IPS-18a (cell line): ENCODE data around the gene LEMD3.

Source experiments
- H3K27ac ChIP-seq: one replicate; pipeline ENCODE4 v1.5.1; 2013; ENCODE audit warnings: low read length
- H3K27me3 ChIP-seq: one replicate; pipeline ENCODE4 v1.6.1; 2013; ENCODE audit warnings: mild to moderate bottlenecking, low read length; ENCODE audit not compliant: control insufficient read depth, insufficient read depth
- H3K36me3 ChIP-seq: one replicate; pipeline ENCODE4 v1.6.1; 2013; ENCODE audit warnings: low read depth, low read length; ENCODE audit not compliant: control insufficient read depth
- H3K4me1 ChIP-seq: one replicate; pipeline ENCODE4 v1.6.1; 2013; ENCODE audit warnings: low read depth, low read length; ENCODE audit not compliant: control insufficient read depth
- H3K4me3 ChIP-seq: one replicate; pipeline ENCODE4 v1.5.1; 2013; ENCODE audit warnings: low read length
- H3K9ac ChIP-seq: one replicate; pipeline ENCODE4 v1.6.1; 2013; ENCODE audit warnings: mild to moderate bottlenecking, low read length, moderate library complexity
- H3K9me3 ChIP-seq: one replicate; pipeline ENCODE4 v1.6.1; 2013; ENCODE audit warnings: low read depth, low read length; ENCODE audit not compliant: control insufficient read depth

The LEMD3 gene

GRCh38 chr12:65147312-65147905 is 22.0 kb upstream of the LEMD3 start:
- H3K27ac ChIP-seq, result no peak overlapping the region
- H3K9ac ChIP-seq, result no peak overlapping the region
- H3K4me3 ChIP-seq, result no peak overlapping the region
- H3K9me3 ChIP-seq, result no peaks in the 10 kb centered on the region
- H3K27me3 ChIP-seq, result no peaks in the 10 kb centered on the region
- H3K36me3 ChIP-seq, result no peaks in the 10 kb centered on the region
- H3K4me1 ChIP-seq, result no peaks in the 10 kb centered on the region

- Histone ChIP-seq H3K4me1 (no peaks in the 10 kb centered on the region), H3K27ac (no peak overlapping the region), H3K27me3 (peaks cover 4% of the 10 kb centered on the region), H3K9ac (no peak overlapping the region), H3K36me3 (no peaks in the 10 kb centered on the region), H3K9me3 (no peaks in the 10 kb centered on the region), H3K4me3 (no peak overlapping the region)
Observed at GRCh38 chr12:65152012-65152411, 17.4 kb upstream of the LEMD3 start.

GRCh38 chr12:65152596-65152995 is 16.8 kb upstream of the LEMD3 start:
- Histone ChIP-seq H3K9ac (no peak overlapping the region), H3K9me3 (no peaks in the 10 kb centered on the region), H3K27me3 (peaks cover 4% of the 10 kb centered on the region)

GRCh38 chr12:65155784-65156183 is 13.6 kb upstream of the LEMD3 start:
- no peaks in the 10 kb centered on the region for H3K4me1 ChIP-seq
- H3K9me3 ChIP-seq, result no peaks in the 10 kb centered on the region
- H3K36me3 ChIP-seq, result no peaks in the 10 kb centered on the region
- no peak overlapping the region for H3K4me3 ChIP-seq
- no peak overlapping the region for H3K9ac ChIP-seq
- H3K27me3 ChIP-seq, result peaks cover 4% of the 10 kb centered on the region
- H3K27ac ChIP-seq, result no peak overlapping the region

More at GRCh38 chr12:65152596-65152995, 16.8 kb upstream of the LEMD3 start:
- H3K36me3 ChIP-seq, result no peaks in the 10 kb centered on the region
- no peaks in the 10 kb centered on the region for H3K4me1 ChIP-seq
- H3K27ac ChIP-seq, result no peak overlapping the region
- H3K4me3 ChIP-seq, result no peak overlapping the region

GRCh38 chr12:65156366-65156841 is 13.0 kb upstream of the LEMD3 start:
- H3K27ac ChIP-seq, result no peak overlapping the region
- H3K4me1 ChIP-seq, result no peaks in the 10 kb centered on the region
- no peaks in the 10 kb centered on the region for H3K36me3 ChIP-seq
- no peak overlapping the region for H3K4me3 ChIP-seq
- H3K27me3 ChIP-seq, result peaks cover 4% of the 10 kb centered on the region
- H3K9ac ChIP-seq, result no peak overlapping the region
- no peaks in the 10 kb centered on the region for H3K9me3 ChIP-seq

- Histone ChIP-seq H3K27me3 (peaks cover 4% of the 10 kb centered on the region), H3K4me1 (no peaks in the 10 kb centered on the region), H3K36me3 (no peaks in the 10 kb centered on the region), H3K9ac (no peak overlapping the region), H3K4me3 (no peak overlapping the region), H3K9me3 (no peaks in the 10 kb centered on the region), H3K27ac (no peak overlapping the region)
Observed at GRCh38 chr12:65157091-65157490, 12.3 kb upstream of the LEMD3 start.

GRCh38 chr12:65162609-65163008 is 6.8 kb upstream of the LEMD3 start:
- Histone ChIP-seq H3K27ac (no peak overlapping the region), H3K27me3 (no peaks in the 10 kb centered on the region), H3K4me3 (no peak overlapping the region), H3K9ac (no peak overlapping the region), H3K36me3 (no peaks in the 10 kb centered on the region), H3K9me3 (no peaks in the 10 kb centered on the region), H3K4me1 (no peaks in the 10 kb centered on the region)

- Histone ChIP-seq H3K27ac (no peak overlapping the region), H3K27me3 (peaks cover 9% of the 10 kb centered on the region), H3K36me3 (no peaks in the 10 kb centered on the region), H3K4me1 (no peaks in the 10 kb centered on the region), H3K4me3 (no peak overlapping the region), H3K9me3 (no peaks in the 10 kb centered on the region), H3K9ac (no peak overlapping the region)
Observed at GRCh38 chr12:65164244-65164643, 5.1 kb upstream of the LEMD3 start.

GRCh38 chr12:65164774-65165173 is 4.6 kb upstream of the LEMD3 start:
- Histone ChIP-seq H3K27me3 (peaks cover 9% of the 10 kb centered on the region), H3K4me1 (no peaks in the 10 kb centered on the region), H3K27ac (no peak overlapping the region), H3K9me3 (no peaks in the 10 kb centered on the region), H3K9ac (no peak overlapping the region), H3K36me3 (no peaks in the 10 kb centered on the region), H3K4me3 (no peak overlapping the region)

- peaks cover 9% of the 10 kb centered on the region for H3K27me3 ChIP-seq
- peaks cover 16% of the 10 kb centered on the region for H3K4me1 ChIP-seq
- no peak overlapping the region for H3K27ac ChIP-seq
- peak overlapping the region; percentile 44 for H3K9ac ChIP-seq
- H3K9me3 ChIP-seq, result no peaks in the 10 kb centered on the region
- no peaks in the 10 kb centered on the region for H3K36me3 ChIP-seq
- H3K4me3 ChIP-seq, result peak overlapping the region; percentile 91
Observed at GRCh38 chr12:65168681-65169319, 583 bp upstream of the LEMD3 start.

- no peaks in the 10 kb centered on the region for H3K9me3 ChIP-seq
Observed at GRCh38 chr12:65170209-65170881, 962 bp downstream of the LEMD3 start.

More at GRCh38 chr12:65170209-65170881, 962 bp downstream of the LEMD3 start:
- Histone ChIP-seq H3K27ac (no peak overlapping the region), H3K27me3 (peaks cover 9% of the 10 kb centered on the region), H3K4me1 (peaks cover 16% of the 10 kb centered on the region), H3K4me3 (peak overlapping the region; percentile 91), H3K9ac (peak overlapping the region; percentile 81), H3K36me3 (no peaks in the 10 kb centered on the region)
